HEK293 (cell line): Measurements from ENCODE around the gene AKR1C3.
"Not testable (repeated sequence)": the region's sequence is repeated elsewhere in the genome, so short reads cannot be mapped to it uniquely, and the experiment has no call there.

ENCODE experiments used
- CTCF ChIP-seq: fragments of 450-650 bp; formaldehyde crosslinking; IDR thresholded peaks from 2 replicates; pipeline ENCODE4 v1.5.1; 2016; ENCODE audit warnings: missing biosample characterization, missing genetic modification characterization
- MZF1 ChIP-seq: fragments of 450-650 bp; formaldehyde crosslinking; IDR thresholded peaks from 2 replicates; pipeline ENCODE4 v1.5.1; 2017; ENCODE audit warnings: missing biosample characterization, missing genetic modification characterization, borderline replicate concordance
- PRDM1 ChIP-seq: fragments of 450-650 bp; formaldehyde crosslinking; IDR thresholded peaks from 2 replicates; pipeline ENCODE4; 2016; ENCODE audit warnings: missing biosample characterization, missing genetic modification characterization
- TCF7L2 ChIP-seq: IDR thresholded peaks from 2 replicates; pipeline ENCODE4 v1.6.1; 2011; ENCODE audit warnings: low read depth, mild to moderate bottlenecking, inconsistent platforms, low read length, moderate library complexity, borderline replicate concordance
- ZBTB49 ChIP-seq: fragments of 450-650 bp; formaldehyde crosslinking; IDR thresholded peaks from 2 replicates; pipeline ENCODE4 v1.5.1; 2016; ENCODE audit warnings: missing biosample characterization, missing genetic modification characterization, low read depth
- ZFP3 ChIP-seq: fragments of 450-650 bp; formaldehyde crosslinking; IDR thresholded peaks from 2 replicates; pipeline ENCODE4 v1.5.1; 2016; ENCODE audit warnings: low read depth, missing biosample characterization, missing genetic modification characterization
- ZNF169 ChIP-seq: fragments of 450-650 bp; formaldehyde crosslinking; IDR thresholded peaks from 2 replicates; pipeline ENCODE4 v1.5.1; 2016; ENCODE audit warnings: missing biosample characterization, missing genetic modification characterization
- ZNF558 ChIP-seq: fragments of 450-650 bp; formaldehyde crosslinking; IDR thresholded peaks from 2 replicates; pipeline ENCODE4 v1.5.1; 2016; ENCODE audit warnings: missing biosample characterization, missing genetic modification characterization
- ZNF658 ChIP-seq: fragments of 450-650 bp; formaldehyde crosslinking; IDR thresholded peaks from 2 replicates; pipeline ENCODE4; 2016; ENCODE audit warnings: missing biosample characterization, missing genetic modification characterization
- TF ChIP-seq, protein P1 (sequence below): fragments of 450-650 bp; formaldehyde crosslinking; IDR thresholded peaks from 2 replicates; pipeline ENCODE4 v1.5.1; 2016; ENCODE audit warnings: missing biosample characterization, missing genetic modification characterization
- TF ChIP-seq, protein P2 (sequence below): fragments of 450-650 bp; formaldehyde crosslinking; IDR thresholded peaks from 2 replicates; pipeline ENCODE4 v1.5.1; 2016; ENCODE audit warnings: missing biosample characterization, missing genetic modification characterization

DNA sequence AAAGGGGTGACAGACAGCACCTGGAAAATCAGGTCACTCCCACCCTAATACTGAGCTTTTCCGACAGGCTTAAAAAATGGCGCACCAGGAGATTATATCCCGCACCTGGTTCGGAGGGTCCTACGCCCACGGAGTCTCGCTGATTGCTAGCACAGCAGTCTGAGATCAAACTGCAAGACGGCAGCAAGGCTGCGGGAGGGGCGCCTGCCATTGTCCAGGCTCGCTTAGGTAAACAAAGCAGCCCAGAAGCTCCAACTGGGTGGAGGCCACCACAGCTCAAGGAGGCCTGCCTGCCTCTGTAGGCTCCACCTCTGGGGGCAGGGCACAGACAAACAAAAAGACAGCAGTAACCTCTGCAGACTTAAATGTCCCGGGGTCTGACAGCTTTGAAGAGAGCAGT lies 15.6 kb downstream of the AKR1C3 start:
- not testable (repeated sequence) for TF ChIP-seq CTCF (tag by site-specific recombination); ZFP3 (tag by site-specific recombination); ZNF658; ZNF169 (tag by site-specific recombination); ZNF558 (tag by site-specific recombination); TCF7L2; ZBTB49 (tag by site-specific recombination); MZF1; PRDM1
- TF ChIP-seq, protein P1, sequence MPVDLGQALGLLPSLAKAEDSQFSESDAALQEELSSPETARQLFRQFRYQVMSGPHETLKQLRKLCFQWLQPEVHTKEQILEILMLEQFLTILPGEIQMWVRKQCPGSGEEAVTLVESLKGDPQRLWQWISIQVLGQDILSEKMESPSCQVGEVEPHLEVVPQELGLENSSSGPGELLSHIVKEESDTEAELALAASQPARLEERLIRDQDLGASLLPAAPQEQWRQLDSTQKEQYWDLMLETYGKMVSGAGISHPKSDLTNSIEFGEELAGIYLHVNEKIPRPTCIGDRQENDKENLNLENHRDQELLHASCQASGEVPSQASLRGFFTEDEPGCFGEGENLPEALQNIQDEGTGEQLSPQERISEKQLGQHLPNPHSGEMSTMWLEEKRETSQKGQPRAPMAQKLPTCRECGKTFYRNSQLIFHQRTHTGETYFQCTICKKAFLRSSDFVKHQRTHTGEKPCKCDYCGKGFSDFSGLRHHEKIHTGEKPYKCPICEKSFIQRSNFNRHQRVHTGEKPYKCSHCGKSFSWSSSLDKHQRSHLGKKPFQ (tag by site-specific recombination) = not testable (repeated sequence)
- TF ChIP-seq, protein P2, sequence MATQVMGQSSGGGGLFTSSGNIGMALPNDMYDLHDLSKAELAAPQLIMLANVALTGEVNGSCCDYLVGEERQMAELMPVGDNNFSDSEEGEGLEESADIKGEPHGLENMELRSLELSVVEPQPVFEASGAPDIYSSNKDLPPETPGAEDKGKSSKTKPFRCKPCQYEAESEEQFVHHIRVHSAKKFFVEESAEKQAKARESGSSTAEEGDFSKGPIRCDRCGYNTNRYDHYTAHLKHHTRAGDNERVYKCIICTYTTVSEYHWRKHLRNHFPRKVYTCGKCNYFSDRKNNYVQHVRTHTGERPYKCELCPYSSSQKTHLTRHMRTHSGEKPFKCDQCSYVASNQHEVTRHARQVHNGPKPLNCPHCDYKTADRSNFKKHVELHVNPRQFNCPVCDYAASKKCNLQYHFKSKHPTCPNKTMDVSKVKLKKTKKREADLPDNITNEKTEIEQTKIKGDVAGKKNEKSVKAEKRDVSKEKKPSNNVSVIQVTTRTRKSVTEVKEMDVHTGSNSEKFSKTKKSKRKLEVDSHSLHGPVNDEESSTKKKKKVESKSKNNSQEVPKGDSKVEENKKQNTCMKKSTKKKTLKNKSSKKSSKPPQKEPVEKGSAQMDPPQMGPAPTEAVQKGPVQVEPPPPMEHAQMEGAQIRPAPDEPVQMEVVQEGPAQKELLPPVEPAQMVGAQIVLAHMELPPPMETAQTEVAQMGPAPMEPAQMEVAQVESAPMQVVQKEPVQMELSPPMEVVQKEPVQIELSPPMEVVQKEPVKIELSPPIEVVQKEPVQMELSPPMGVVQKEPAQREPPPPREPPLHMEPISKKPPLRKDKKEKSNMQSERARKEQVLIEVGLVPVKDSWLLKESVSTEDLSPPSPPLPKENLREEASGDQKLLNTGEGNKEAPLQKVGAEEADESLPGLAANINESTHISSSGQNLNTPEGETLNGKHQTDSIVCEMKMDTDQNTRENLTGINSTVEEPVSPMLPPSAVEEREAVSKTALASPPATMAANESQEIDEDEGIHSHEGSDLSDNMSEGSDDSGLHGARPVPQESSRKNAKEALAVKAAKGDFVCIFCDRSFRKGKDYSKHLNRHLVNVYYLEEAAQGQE (tag by site-specific recombination) = not testable (repeated sequence)
